Heart left ventricle (tissue), 13 donors: ENCODE results near the gene MAP1LC3B.

Experiments
- CTCF ChIP-seq, 12 donors: fragments of 200-600 bp; sonication (generic) in 4 of 12; IDR thresholded peaks; one replicate each; pipeline versions ENCODE4 v1.5.0 to v1.8.0; 2018 to 2022; ENCODE audit warnings: antibody characterized with exemption in 12 of 12, mild to moderate bottlenecking in 5 of 12
- POLR2A ChIP-seq, 2 donors: fragments of 450-650 bp; IDR thresholded peaks; one replicate each; pipeline ENCODE4 v1.6.1; 2017; ENCODE audit warnings: antibody characterized with exemption in 2 of 2, mild to moderate bottlenecking in 2 of 2, moderate library complexity in 2 of 2
- donor health status: ischemic (EF 13 %, LVEDD 7.1; RV severe dilation, severe dysfunction).
- donor health status: DM: no; HTN: yes; CAD: no.
- donor health status: DM: no; HTN: no; CAD: no.
- donor health status: ischemic (EF 25% LVEDD 6.9; RV normal size, moderate dysfunction).
- donor health status: ischemic (EF 25% LVEDD 5.7; RV mildly dilated, moderate dysfunction).
- donor health status: ischemic (EF 35%, LVEDD 5.7; RV mildly dilated, moderate dysfunction).
- donor health status: nonischemic (EF 11% LVEDD 7.7; RV severe dilation, severe dysfunction).
- donor health status: DM: yes; HTN: yes; CAD: no.
- donor health status: PGD.
- donor health status: ischemic (EF 29% LVEDD 5.4; RV normal size, mild dysfunction).
- donor health status: nonischemic (EF 23%, LVEDD 6.1; RV moderate dilation, normal function).

GRCh38 chr16:87441886-87442580, 49.9 kb downstream of the MAP1LC3B start:
- TF ChIP-seq POLR2A (IDR thresholded peaks at IDR 0.05) = no peak
- TF ChIP-seq CTCF (IDR thresholded peaks at IDR 0.05) = no peak
